ENCODE measurements around the gene UGT1A4. TPM values are rescaled to one million over a fixed set of nuclear protein-coding genes. Genes with fewer than 3 reads are reported as not detected.

UGT1A4 gene
- total and polyA plus RNA-seq, 2 donors (not counting 3 experiments of a cell fraction or from before 2014, with no cell fraction given): not detected

GRCh38 chr2:233754872-233755611 lies 36.5 kb downstream of the UGT1A4 start:
- FAIRE-seq (no peak), DNase-seq (ENCODE audit: low read depth, low spot score) (no peak)
- H3K36me3 ChIP-seq (ENCODE audit: control insufficient read depth in 2 of 2, extremely low read depth in 1 of 2, insufficient read depth in 2 of 2, low read length in 2 of 2): no peaks in the 10 kb centered on the region
- no peaks in the 10 kb centered on the region for H3K4me1 ChIP-seq (ENCODE audit: control insufficient read depth, extremely low read depth, insufficient read depth, low read length)
- no peaks in the 10 kb centered on the region for H3K9me1 ChIP-seq (replicated peaks; ENCODE audit: control insufficient read depth, extremely low read depth, insufficient read depth, low read length)
- no peaks in the 10 kb centered on the region for H4K20me1 ChIP-seq (replicated peaks; ENCODE audit: control insufficient read depth, extremely low read depth, insufficient read depth, low read length)
- no TSS peak for BruUV-seq (replicated peaks)
- TF ChIP-seq EZH2 (IDR thresholded peaks at IDR 0.05; ENCODE audit: borderline replicate concordance, low read depth, low read length, severe bottlenecking) (no peak), CTCF (IDR thresholded peaks at IDR 0.05; ENCODE audit: extremely low read depth in 1 of 2, insufficient read depth in 1 of 2, low read depth in 1 of 2, low read length in 2 of 2) (no peak), MAX (IDR thresholded peaks at IDR 0.05; ENCODE audit: insufficient read depth, insufficient read length) (no peak), FOS (IDR thresholded peaks at IDR 0.05; ENCODE audit: borderline replicate concordance, insufficient read depth, low read length) (no peak), MYC (IDR thresholded peaks at IDR 0.05; ENCODE audit: low read depth, low read length) (no peak), POLR2A (IDR thresholded peaks at IDR 0.05; ENCODE audit: low read depth, low read length) (no peak), GATA2 (IDR thresholded peaks at IDR 0.05; ENCODE audit: insufficient read depth, insufficient read length, low read depth, low read length) (no peak), JUN (IDR thresholded peaks at IDR 0.05; ENCODE audit: borderline replicate concordance, insufficient read depth, insufficient read length, low read depth) (no peak), POLR2AphosphoS5 (IDR thresholded peaks at IDR 0.05; ENCODE audit: insufficient read depth, low read depth, low read length) (no peak)
- H3K27ac ChIP-seq (ENCODE audit: insufficient read depth, low read depth, low read length): no peak overlapping the region
- ChIA-PET POLR2A (no interaction called here), CTCF (no interaction called here)
- no peak overlapping the region for H3K4me3 ChIP-seq (replicated peaks in 1 of 3; ENCODE audit: insufficient read depth in 1 of 3, low read depth in 1 of 3, low read length in 3 of 3)
- H3K79me2 ChIP-seq (ENCODE audit: control insufficient read depth, insufficient read depth, low read length): no peaks in the 10 kb centered on the region
- no peaks in the 10 kb centered on the region for H3K9me3 ChIP-seq (replicated peaks; ENCODE audit: control insufficient read depth, insufficient read depth, low read length)
- no peaks in the 10 kb centered on the region for H3K27me3 ChIP-seq (ENCODE audit: control insufficient read depth in 2 of 2, insufficient read depth in 2 of 2, low read length in 2 of 2)
- no peak overlapping the region for H2AFZ ChIP-seq (ENCODE audit: low read depth, low read length)
- intact Hi-C loops (cut with micrococcal nuclease): no loop called here
- no peak overlapping the region for H3K4me2 ChIP-seq (ENCODE audit: insufficient read depth, low read length)
- H3K9ac ChIP-seq (replicated peaks; ENCODE audit: extremely low read depth, insufficient read depth, low read length): no peak overlapping the region
- dilution Hi-C loops (cut with MboI; ENCODE audit: extremely low pct_ligation_motif_present, low sequenced_read_pairs): no loop called here

Data from endothelial cell of umbilical vein (primary cell).